22Rv1 (cell line): ENCODE data around the gene ATP12A.

Experiments used
- ZFX ChIP-seq: fragments of 450-650 bp; IDR thresholded peaks from 2 replicates; pipeline ENCODE4 v1.6.1; 2017; ENCODE audit warnings: antibody characterized with exemption, borderline replicate concordance
- TF ChIP-seq, protein P1 (sequence below): fragments of 450-650 bp; IDR thresholded peaks from 2 replicates; pipeline ENCODE4 v1.5.1; 2017; ENCODE audit warnings: mild to moderate bottlenecking

DNA sequence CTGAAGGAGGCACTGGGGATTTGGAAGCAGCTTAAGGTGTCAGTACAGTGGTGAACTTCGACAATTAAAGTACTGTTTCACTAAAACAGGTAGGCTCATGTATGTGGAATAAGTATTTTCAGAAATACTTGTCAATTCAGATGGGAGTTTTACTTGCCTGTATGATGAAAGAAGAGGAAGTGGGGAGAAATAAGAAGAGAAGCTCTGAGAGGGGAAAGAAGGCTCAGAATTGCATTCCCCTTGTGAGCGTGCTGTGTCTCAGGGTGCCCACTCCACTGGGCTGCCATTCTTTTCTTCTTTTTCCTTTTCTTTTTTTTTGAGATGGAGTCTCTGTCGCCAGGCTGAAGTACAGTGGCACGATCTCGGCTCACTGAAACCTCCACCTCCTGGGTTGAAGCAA is 45.2 kb downstream of the ATP12A start:
- TF ChIP-seq, protein P1, sequence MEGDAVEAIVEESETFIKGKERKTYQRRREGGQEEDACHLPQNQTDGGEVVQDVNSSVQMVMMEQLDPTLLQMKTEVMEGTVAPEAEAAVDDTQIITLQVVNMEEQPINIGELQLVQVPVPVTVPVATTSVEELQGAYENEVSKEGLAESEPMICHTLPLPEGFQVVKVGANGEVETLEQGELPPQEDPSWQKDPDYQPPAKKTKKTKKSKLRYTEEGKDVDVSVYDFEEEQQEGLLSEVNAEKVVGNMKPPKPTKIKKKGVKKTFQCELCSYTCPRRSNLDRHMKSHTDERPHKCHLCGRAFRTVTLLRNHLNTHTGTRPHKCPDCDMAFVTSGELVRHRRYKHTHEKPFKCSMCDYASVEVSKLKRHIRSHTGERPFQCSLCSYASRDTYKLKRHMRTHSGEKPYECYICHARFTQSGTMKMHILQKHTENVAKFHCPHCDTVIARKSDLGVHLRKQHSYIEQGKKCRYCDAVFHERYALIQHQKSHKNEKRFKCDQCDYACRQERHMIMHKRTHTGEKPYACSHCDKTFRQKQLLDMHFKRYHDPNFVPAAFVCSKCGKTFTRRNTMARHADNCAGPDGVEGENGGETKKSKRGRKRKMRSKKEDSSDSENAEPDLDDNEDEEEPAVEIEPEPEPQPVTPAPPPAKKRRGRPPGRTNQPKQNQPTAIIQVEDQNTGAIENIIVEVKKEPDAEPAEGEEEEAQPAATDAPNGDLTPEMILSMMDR: no peak
- no peak for TF ChIP-seq ZFX
